A673 (cell line): ENCODE data around the gene PPIL6. TPM values are rescaled to one million over a fixed set of nuclear protein-coding genes. Genes with fewer than 3 reads are reported as not detected.

Experiments used
- BruUV-seq: library from RNA; stranded (reverse); fragments of 400-500 nt; replicated peaks from 2 replicates; lab custom pipeline; 2021; lab: Mats Ljungman, UMichigan
- CTCF ChIA-PET: fragments of 300-600 bp; sonication (Branson Sonifier 250); formaldehyde crosslinking; loops from one replicate; lab custom pipeline; 2022; ENCODE audit warnings: antibody characterized with exemption; lab: Charles Lee
- POLR2A ChIA-PET: fragments of 300-600 bp; sonication (Branson Sonifier 250); formaldehyde crosslinking; loops from one replicate; lab custom pipeline; 2022; ENCODE audit warnings: antibody characterized with exemption; ENCODE audit not compliant: low non-redundant PET; lab: Charles Lee
- DNase-seq: peaks from one replicate; pipeline ENCODE4 v3.0.0-alpha.2; 2015; ENCODE audit warnings: low spot score
- H3K27ac ChIP-seq: fragments of 200-600 bp; sonication (generic); 2 replicates; pipeline ENCODE4 v1.5.1; 2016; ENCODE audit warnings: mixed run types, low read depth, mild to moderate bottlenecking, mixed read lengths, antibody characterized with exemption, low read length; ENCODE audit not compliant: poor library complexity, severe bottlenecking
- H3K27me3 ChIP-seq: fragments of 200-600 bp; sonication (generic); replicated peaks from 2 replicates; pipeline ENCODE4 v1.6.1; 2017; ENCODE audit warnings: mixed run types, low read depth, mild to moderate bottlenecking, mixed read lengths, antibody characterized with exemption, low read length; ENCODE audit not compliant: insufficient read depth, poor library complexity
- H3K36me3 ChIP-seq: fragments of 200-600 bp; sonication (generic); 2 replicates; pipeline ENCODE4 v1.6.1; 2016; ENCODE audit warnings: mixed run types, mild to moderate bottlenecking, mixed read lengths, antibody characterized with exemption, low read length; ENCODE audit not compliant: insufficient read depth, poor library complexity, severe bottlenecking
- H3K4me1 ChIP-seq: fragments of 200-600 bp; sonication (generic); 2 replicates; pipeline ENCODE4 v1.6.1; 2017; ENCODE audit warnings: mixed run types, mild to moderate bottlenecking, mixed read lengths, antibody characterized with exemption, low read length; ENCODE audit not compliant: insufficient read depth, poor library complexity, severe bottlenecking
- H3K4me3 ChIP-seq: fragments of 200-600 bp; sonication (generic); 2 replicates; pipeline ENCODE4 v1.5.1; 2016; ENCODE audit warnings: low read depth, mixed run types, mild to moderate bottlenecking, mixed read lengths, low read length; ENCODE audit not compliant: poor library complexity, severe bottlenecking
- H3K9me3 ChIP-seq: fragments of 200-600 bp; sonication (generic); 2 replicates; pipeline ENCODE4 v1.6.1; 2016; ENCODE audit warnings: mixed run types, low read depth, mild to moderate bottlenecking, mixed read lengths, antibody characterized with exemption, low read length; ENCODE audit not compliant: poor library complexity, severe bottlenecking
- CTCF ChIP-seq: fragments of 300-800, 200-600 bp; sonication (generic); conservative IDR thresholded peaks from 2 replicates; pipeline ENCODE4 v1.5.1; 2017; ENCODE audit warnings: low read depth, mild to moderate bottlenecking, antibody characterized with exemption, low read length, moderate library complexity, mixed read lengths
- EZH2 ChIP-seq: fragments of 200-600 bp; sonication (generic); IDR thresholded peaks from 2 replicates; pipeline ENCODE4 v1.6.1; 2017; ENCODE audit warnings: borderline replicate concordance, low read depth, mild to moderate bottlenecking, mixed read lengths, antibody characterized with exemption, low read length; ENCODE audit not compliant: poor library complexity, severe bottlenecking
- intact Hi-C: fragments of 100-400 bp; cut with micrococcal nuclease; formaldehyde crosslinking; loops from one replicate; pipeline ENCODE4 v1.10.0; 2022; ENCODE audit not compliant: unreplicated experiment
- total RNA-seq: library from RNA; stranded (reverse); gene quantifications from 2 replicates; pipeline ENCODE4 v1.2.3, GENCODE V29; 2021

The PPIL6 gene
- total RNA-seq, 1 experiment from 2014 or later, result 1.8 TPM

- no peak overlapping the region for H3K4me3 ChIP-seq
Observed at GRCh38 chr6:109359248-109359647, 81.2 kb downstream of the PPIL6 start.

GRCh38 chr6:109358204-109358603 is 82.2 kb downstream of the PPIL6 start:
- peaks cover 14% of the 10 kb centered on the region for H3K36me3 ChIP-seq
- intact Hi-C loops, result no loop called here
- H3K4me3 ChIP-seq, result no peak overlapping the region
- POLR2A ChIA-PET, result no interaction called here
- peaks cover 13% of the 10 kb centered on the region for H3K9me3 ChIP-seq
- no peak overlapping the region for H3K27ac ChIP-seq
- CTCF ChIA-PET, result no interaction called here
- TF ChIP-seq CTCF, result no peak
- no peak for DNase-seq
- no peaks in the 10 kb centered on the region for H3K4me1 ChIP-seq
- no peaks in the 10 kb centered on the region for H3K27me3 ChIP-seq
- no TSS peak for BruUV-seq

More at GRCh38 chr6:109359248-109359647, 81.2 kb downstream of the PPIL6 start:
- peaks cover 14% of the 10 kb centered on the region for H3K36me3 ChIP-seq
- no peak overlapping the region for H3K27ac ChIP-seq
- DNase-seq, result no peak
- peaks cover 13% of the 10 kb centered on the region for H3K9me3 ChIP-seq
- no peaks in the 10 kb centered on the region for H3K27me3 ChIP-seq
- intact Hi-C loops, result no loop called here
- ChIA-PET POLR2A (no interaction called here), CTCF (no interaction called here)
- BruUV-seq, result no TSS peak
- no peaks in the 10 kb centered on the region for H3K4me1 ChIP-seq
- TF ChIP-seq CTCF (no peak), EZH2 (no peak)

GRCh38 chr6:109356237-109356636 is 84.2 kb downstream of the PPIL6 start:
- Histone ChIP-seq H3K36me3 (peaks cover 14% of the 10 kb centered on the region), H3K9me3 (peaks cover 13% of the 10 kb centered on the region), H3K4me1 (no peaks in the 10 kb centered on the region), H3K27me3 (no peaks in the 10 kb centered on the region), H3K27ac (no peak overlapping the region), H3K4me3 (no peak overlapping the region)
- no TSS peak for BruUV-seq
- POLR2A ChIA-PET, result no interaction called here
- no peak for DNase-seq
- CTCF ChIA-PET, result no interaction called here
- TF ChIP-seq EZH2 (no peak), CTCF (no peak)
- intact Hi-C loops, result no loop called here
